Stimulated activated CD8-positive, alpha-beta memory T cell treated with anti-CD3 and anti-CD28 coated beads, Interleukin-12 subunit alpha, Interleukin-12 subunit beta, amount 100 ng/mL, for 24 hours (primary cell): ENCODE results near the gene PEX7.
"Not testable (repeated sequence)": the region's sequence is repeated elsewhere in the genome, so short reads cannot be mapped to it uniquely, and the experiment has no call there.

Source experiments
- DNase-seq: peaks from one replicate; pipeline ENCODE4 v3.0.0-alpha.2; 2020; ENCODE audit errors: extremely low read depth

PEX7 gene

DNA sequence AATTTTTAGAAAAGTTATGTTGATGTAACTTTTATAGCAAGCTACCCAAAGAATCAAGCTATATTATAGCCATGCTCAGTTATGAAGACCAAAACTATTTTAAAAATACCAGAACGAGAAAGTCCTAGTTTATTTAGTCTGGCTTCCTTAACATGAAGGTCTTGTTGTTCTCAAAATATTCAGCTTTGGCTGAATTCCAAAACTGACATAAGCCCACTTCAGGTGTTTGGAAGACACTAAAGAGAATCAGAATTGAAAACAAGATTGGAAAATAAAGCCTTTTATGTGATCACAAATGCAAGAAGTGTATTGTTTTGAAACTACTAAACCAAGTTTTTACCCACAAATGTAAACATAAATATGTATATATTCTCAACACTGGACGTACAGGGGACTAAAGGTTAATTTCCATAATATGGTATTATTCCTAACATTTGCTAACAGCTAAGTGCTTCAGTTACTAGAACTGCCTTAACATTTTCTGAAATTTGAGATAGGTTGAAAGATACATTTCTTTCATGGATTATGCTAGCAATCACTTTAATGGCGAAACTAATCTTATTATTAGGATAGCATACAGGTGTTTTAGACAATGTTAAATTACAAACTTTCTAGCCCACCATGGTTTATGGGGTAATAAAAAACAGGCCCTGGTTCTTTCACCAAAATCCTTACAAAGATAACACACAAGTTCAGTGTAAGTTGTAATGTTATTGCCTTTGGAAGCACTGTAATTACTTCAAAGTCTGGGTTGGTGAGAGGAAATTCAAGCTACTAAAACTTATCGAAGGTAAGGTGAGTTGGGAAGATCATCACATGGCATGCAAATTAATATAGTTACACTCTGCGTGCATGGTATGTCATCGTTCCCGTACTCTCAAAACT lies 31.7 kb upstream of the PEX7 start:
- DNase-seq: no peak

DNA sequence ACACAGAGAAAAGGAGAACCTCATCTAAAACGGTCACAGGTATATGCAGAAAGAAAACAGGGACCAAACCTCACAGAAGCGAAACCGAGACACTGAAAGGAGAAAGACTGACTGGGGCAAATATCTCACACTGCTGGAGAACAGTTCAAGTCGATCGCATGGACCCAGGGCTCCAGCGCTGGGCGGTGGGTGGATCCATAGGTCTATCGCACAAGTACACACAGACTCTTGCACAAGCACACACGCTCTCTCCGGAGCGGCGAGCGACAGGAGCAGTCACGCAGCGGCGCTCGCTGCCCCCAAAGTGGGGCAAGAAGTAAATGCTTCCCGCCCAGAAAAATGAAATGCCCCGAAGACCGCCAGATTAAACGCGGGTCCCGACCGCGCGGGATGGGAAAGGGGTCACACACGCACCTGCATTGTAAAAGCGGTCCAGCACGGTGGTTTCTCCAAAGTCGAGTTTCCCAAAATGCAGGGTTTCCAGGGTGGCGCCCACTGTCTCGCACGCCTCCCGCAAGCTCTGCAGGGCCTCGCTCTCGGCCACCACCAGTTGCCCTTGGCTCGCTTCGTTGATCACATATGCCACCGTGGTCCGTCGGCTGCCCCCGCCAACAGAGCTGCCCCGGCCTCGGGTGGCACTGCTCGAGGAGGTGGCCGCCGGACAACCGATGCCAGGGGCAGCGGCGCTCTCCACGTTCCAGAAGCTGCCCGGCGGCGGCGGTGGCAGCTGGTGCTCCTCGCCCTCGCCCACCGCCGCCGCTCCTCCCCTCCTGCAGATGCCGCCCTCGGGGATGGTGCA lies 30.9 kb upstream of the PEX7 start:
- DNase-seq: no peak

DNA sequence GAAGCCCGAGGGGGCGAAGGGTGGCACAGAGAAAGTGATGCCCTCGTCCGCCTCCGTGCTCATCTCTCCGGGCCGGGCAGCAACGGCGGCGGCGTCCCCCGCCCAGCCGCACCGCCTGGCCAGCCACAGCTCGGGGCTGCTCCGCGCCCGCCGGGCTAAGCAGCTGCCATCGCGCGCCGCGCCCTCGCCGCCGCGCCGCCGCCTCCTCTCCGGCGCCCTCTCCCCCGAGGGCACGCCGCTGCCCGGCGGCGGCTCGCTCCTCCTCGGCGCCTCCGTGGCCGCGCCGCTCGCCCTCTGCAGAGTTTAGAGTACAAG lies 30.3 kb upstream of the PEX7 start:
- DNase-seq: no peak

DNA sequence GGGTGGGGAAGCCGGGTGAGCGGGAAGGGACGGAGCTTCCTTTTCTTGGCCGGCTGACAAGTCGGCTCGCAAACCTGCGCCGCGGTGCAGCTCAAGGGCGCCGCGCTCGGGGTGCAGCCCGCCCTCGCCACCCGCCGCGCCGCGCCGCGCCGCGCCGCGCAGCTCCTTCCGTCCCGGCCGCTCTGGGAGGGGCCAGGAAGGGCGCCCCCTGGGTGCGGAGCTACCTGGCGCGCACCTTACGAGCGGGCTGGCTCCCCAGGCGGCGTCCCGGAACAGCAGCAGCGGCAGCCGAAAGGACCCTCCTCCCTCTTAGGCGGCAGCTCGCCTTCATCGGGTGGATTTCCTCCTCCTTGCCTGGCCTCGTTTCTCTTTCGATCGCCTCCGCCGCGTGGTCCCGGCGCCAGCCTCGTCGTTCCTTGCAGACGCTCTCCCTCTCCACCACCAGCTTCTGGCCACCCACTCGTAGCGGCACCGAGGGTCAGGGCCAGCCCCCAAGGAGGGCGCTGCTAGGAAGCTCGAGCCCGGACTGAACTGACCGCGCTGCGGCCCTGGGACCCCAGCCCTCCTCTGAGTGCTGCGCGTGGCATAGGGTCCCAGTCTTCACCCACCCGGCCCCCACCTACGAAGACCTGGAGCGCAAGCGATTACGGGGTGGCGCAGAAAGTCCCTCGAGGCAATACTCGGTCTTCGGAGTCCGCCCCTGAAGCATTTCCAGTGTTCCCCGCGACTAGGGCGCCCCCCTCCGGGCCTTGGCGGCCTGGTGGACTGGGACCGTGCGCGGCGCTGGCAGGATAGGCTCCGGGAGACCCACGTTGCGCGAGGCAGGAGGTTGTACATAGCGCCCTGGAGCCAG lies 29.8 kb upstream of the PEX7 start, which contains the start of gene MAP3K5:
TSS of gene MAP3K5 (minus strand) at position 68 of the 853 bp plus-strand sequence. CDS start 320 bp downstream, outside the sequence.
- peak; percentile 75 for DNase-seq

DNA sequence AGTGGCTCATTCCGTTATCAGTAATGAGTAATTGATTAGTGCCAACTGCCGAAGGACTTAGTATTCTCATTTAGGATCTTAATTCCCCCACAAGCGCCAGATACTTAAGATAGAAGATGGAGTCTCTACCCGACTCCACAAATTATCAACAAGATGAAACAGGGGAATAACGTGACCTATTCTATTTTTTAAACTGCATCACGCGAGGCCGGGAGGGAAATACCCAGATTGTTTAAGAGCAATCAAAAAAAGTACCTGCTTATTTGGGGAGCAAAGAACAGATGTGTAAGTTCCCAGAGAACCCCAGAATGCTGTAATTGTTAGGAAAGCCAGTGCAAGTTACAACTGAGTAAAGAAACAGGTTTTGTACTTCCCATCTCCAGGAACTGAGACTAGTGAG lies 29.0 kb upstream of the PEX7 start:
- no peak for DNase-seq

DNA sequence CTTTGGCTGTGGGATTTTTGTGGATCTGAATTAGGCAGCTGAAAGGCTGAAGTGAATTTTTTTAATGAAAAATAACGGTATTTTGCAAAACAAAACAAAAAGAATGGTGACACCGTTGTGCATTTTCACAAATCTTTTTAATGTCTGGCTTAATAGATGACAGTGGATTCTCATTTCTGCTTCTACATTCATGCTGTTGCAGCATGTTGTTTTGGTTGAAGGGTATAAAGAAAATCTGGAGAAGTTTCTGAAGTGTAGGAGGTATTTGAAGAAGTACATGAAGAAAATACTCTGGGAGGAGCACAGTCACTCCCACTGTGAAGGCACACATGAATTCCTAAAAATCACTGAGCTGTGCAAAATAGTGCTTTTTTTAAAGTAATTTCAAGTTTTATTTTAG lies 27.0 kb upstream of the PEX7 start:
- no peak for DNase-seq

DNA sequence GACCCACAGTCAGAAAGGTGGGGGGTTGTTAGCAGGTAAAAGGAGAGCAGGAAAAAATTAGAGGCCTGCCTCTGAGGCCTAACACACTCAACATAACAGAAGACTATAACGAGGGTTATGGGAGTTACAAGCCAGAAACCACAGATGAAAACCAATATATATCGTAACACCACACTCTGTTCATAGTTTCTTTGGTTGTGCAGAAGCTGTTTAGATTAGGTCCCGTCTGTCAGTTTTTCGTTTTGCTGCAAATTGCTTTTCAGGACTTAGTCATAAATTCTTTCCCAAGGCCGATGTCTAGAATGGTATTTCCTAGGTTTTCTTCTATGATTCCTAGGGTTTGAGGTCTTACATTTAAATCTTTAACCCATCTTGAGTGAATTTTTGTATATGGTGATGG lies 26.4 kb upstream of the PEX7 start:
- no peak for DNase-seq

DNA sequence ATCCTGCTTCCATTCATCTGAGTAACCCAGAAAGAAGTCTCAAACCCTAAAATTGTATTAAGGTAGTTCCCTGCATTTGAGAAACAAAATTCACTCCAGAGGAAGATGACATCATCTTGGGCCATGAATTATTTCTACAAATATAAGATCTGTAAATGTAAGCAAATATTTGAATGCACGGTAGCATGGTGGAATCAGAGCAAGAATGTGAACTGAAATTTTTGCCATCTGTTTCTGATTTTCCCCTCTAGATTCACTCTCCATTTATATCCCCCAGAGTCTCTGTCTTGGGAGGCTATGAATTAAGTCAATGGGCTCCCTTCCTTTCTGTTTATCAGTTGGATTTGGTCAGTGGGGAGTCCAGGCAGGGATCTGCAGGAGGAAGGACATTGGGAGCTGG lies 24.3 kb upstream of the PEX7 start:
- DNase-seq: no peak

DNA sequence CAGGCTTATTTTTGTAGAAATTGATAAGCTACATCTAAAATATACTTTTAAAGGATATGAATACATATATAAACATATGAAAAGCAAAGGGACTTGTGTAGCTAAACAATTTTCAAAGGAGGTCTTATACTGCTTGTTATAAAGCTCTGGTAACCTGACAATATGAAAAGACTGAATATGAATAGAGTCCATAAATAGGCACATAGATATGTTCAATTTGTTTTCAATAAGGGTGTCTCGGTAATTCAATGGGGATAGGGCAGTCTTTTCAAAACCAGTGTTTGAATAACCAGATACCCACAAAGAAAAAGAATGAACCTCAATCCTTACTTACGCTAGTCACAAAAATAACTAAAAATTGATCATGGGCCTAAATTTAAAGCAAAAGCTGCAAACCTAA lies 20.8 kb upstream of the PEX7 start:
- no peak for DNase-seq

DNA sequence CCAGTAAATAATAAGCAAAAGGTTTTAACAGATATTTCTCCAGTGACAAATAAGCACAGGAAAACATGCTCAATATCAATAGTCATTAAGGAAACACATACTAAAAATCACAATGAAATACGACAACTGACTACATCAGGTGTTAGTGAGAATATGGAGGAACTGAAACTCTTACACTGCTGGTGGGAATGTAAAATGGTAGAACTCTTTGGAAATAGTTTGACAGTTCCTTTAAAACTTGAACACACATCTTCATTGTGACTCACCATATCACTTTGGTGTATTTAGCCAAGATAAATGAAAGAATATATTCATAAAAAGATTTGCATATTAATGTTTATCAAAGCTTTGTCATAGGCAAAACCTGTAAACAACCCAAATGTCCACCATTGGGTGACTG lies 18.8 kb upstream of the PEX7 start:
- DNase-seq: no peak

DNA sequence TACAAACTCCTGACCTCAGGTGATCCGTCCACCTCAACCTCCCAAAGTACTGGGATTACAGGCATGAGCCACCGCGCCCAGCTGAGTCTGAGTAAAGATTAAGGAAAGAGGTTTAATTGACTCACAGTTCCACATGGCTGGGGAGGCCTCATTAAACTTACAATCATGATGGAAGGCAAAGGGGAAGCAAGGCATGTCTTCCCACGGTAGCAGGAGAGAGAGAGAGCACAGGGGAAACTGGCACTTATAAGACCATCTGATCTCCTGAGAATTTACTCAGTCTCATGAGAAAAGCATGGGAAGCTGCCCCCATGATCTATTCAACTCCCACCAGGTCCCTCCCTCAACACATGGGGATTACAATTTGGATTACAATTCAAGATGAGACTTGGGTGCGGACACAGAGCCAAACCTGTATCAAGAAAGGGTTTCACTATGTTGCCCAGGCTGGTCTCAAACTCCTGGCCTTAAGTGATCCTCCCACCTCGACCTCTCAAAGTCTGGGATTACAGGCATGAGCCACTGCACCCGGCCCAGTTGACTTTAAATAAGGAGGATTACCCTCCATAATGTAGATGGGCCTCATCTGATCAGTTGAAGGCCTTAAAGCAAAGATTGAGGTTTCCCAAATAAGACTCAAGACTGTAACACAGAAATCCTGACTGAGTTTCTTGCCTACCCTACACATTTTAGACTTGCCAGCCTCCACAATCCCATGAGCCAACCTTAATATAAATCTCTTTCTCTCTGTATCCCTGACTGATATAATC lies 13.1 kb upstream of the PEX7 start:
- DNase-seq: no peak

DNA sequence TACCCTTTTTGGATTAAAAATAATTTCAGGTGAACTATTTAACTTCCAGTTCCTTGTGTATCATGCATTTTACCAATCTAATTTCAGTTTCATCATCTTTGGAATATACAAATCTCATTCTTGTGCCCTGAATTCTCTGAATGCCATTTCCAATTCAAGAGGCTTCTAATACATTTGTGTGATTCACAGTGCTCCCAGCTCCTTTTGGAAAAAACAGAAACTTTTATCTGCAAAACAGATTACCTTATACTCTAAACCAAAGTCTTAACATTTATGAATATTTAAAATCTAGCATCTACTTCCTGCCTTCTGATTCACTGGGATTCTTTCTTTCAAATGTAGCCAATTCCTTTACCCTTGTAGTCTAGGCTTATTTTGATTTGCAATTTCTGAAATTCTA lies 11.1 kb upstream of the PEX7 start:
- DNase-seq: no peak

DNA sequence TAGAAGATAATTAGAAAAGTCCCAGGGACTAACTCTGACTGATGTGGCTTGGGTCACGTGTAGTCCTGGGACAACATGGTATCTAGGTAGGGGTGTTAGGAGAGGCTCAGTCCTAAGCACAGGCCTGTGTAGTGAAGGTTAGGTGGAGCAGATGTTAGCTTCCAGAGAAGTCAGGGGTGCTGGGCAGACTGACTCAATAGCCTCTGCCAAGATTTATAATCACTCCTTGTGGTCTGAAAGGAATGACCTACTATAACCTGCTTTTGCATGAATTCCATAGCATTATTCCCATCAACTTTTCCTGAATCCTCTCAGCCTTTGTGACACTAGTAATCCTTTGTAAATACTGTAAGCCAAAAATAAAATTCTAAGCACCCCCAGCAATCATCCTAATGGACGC lies 10.2 kb upstream of the PEX7 start:
- DNase-seq: no peak

DNA sequence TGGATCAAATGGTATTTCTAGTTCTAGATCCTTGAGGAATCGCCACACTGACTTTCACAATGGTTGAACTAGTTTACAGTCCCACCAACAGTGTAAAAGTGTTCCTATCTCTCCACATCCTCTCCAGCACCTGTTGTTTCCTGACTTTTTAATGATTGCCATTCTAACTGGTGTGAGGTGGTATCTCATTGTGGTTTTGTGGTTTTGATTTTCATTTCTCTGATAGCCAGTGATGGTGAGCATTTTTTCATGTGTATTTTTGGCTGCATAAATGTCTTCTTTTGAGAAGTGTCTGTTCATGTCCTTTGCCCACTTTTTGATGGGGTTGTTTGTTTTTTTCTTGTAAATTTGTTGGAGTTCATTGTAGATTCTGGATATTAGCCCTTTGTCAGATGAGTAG lies 6.8 kb upstream of the PEX7 start:
- DNase-seq: not testable (repeated sequence)

DNA sequence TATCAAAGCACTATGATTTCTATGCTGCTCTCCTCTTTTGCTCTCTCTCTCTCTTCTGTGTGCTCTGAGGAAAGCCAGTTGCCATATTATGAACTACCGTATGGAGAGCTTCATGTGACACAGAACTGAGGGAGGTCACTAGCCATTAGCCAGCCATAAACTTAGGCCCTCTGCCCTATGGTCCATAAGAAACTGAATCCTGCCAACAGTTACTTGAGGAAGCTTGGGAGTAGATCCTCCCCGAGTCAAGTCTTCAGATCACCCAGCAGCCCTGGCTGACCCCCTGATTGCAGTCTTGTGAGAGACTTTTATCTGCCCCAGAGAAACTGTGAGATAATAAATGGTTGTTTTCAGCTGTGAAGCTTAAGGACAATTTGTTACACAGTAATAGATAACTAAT lies 5.7 kb upstream of the PEX7 start:
- no peak for DNase-seq

DNA sequence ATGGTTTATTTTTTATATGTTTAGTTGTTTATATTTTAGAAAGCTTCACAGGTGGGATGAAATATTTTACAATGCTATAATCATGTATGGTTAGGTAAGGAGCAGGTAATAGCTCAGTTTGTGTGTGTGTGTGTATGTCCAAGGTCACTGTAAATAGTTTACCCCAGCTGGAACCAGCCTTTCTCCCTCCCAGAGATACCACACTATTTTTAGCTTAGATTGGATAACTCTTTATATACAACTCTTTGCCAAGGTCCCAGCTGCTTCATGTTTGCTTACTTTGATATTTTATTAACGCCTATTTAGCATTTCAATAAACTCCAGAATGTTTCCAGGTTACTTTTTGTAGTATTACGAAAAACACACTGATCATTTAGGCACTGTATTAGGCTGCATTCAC lies 1.8 kb upstream of the PEX7 start:
- DNase-seq: no peak

DNA sequence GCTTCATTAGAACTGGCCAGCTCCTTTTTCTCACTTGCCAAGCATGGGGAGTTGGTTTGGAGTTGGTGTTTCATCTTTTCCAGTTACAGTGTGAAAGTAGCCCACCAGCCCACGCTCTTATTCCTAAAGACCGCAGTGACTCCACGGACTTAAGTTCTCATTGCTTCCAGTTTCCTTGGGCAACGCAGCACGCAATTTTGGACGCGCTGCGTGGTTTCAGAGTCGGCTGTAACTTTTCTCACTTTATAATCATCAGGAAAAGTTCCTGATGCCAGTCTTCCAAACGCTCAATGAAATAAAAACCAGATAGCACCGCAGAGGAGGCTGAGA lies 381 bp upstream of the PEX7 start:
- no peak for DNase-seq

DNA sequence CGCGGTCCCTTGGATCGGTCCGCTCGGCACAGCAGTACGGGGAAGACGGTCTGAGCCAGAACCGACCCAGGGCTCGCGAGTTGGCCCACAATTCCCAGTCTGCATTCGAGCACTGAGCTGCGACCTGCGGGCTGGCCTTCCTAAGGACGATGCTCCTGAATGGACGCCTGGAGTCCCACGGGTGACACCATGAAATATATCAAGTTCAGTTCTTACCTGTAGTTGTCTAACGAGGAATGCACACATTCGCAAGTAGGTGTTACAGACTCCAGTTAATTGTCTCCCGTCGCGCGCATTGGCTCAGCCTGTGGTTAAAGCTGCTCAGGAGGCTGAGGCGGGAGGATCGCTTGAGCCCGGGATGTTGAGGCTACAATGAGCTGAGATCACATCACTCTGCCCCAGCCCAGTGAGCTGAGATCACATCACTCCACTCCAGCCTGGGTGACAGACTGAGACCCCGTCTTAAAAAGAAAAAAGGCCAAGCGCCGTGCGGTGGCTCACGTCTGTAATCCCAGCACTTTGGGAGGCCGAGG lies 802 bp downstream of the PEX7 start:
- DNase-seq: no peak

DNA sequence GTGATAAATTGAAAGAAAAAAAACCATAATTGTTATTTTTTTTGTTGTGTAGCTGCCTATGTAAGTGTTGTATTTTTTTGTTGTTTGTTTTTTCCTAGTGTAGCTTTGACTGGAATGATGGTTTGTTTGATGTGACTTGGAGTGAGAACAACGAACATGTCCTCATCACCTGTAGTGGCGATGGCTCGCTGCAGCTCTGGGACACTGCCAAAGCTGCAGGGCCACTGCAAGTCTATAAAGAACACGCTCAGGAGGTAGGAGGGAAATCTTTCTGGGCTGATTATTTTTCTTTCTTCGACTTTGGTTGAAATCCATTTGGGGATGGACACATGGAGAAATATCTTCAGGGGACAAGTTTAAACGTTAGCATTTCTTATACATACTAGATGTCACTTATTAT lies 3.8 kb downstream of the PEX7 start:
- no peak for DNase-seq

DNA sequence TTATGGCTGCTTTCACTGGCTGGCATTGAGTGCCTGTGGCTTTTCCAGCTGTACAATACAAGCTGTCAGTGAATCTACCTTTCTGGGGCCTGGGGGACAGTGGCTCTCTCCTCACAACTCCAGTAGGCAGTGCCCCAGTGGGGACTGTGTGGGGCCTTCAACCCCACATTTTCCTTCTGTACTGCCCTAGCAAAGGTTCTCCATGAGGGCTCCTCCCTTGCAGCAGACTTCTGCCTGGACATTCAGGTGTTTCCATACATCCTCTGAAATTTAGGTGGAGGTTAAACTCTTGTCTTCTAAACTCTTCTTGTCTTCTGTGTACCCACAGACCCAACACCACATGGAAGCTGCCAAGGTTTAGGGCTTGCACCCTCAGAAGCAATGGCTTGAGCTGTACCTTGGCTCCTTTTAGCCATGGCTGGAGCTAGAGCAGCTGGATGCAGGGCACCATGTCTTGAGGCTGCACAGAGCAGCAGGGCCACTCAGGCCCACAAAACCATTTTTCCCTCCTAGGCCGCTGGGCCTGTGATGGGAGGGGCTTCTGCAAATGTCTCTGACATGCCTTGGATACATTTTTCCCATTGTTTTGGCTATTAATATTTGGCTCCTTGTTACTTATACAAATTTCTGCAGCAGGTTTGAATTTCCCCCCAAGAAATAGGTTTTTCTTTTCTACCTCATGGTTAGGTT lies 9.6 kb downstream of the PEX7 start:
- DNase-seq: no peak
